Gastrocnemius medialis (tissue), 4 donors: Measurements from ENCODE around the gene AGAP9.
"Not testable (repeated sequence)": the region's sequence is repeated elsewhere in the genome, so short reads cannot be mapped to it uniquely, and the experiment has no call there.

Experiments used
- CTCF ChIP-seq, 5 experiments: fragments of 450-650 bp in 3 of 5; fragments of 200-600 bp in 2 of 5; sonication (generic) in 2 of 5; IDR thresholded peaks in 4 of 5; conservative IDR thresholded peaks in 1 of 5; 1 replicate in 4 of 5; 2 replicates in 1 of 5; pipeline ENCODE4 v1.5.1; 2016 to 2019; ENCODE audit warnings: antibody characterized with exemption in 5 of 5, mild to moderate bottlenecking in 3 of 5, moderate library complexity in 3 of 5
- POLR2A ChIP-seq, 2 donors: fragments of 450-650 bp; IDR thresholded peaks; one replicate each; pipeline ENCODE4 v1.6.1; 2017; ENCODE audit warnings: antibody characterized with exemption in 2 of 2, mild to moderate bottlenecking in 2 of 2, moderate library complexity in 2 of 2

DNA sequence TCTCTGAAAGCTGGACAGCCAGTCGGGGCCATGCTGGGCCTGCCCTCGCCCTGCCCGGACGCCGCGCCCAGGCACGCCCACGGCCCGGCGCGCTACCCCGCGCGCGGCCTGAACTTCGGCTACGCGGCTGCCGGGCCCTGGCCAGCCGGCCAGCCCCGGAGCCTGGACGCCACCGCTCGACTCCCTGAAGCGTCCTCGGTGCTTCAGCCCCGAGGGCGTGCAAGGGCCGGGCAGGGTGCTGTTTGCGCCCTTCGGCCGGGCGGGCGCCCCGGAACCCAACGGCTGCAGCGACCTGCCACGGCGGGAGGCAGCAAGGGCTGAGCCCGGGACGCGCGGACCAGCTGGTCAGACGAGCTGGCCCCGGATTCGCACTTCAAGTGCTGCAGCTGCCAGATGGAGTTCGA lies 42.1 kb upstream of the AGAP9 start:
- TF ChIP-seq CTCF (IDR thresholded peaks at IDR 0.05 in 4 of 5, conservative IDR thresholded peaks at IDR 0.05 in 1 of 5); POLR2A (IDR thresholded peaks at IDR 0.05): not testable (repeated sequence)
